GM12875 (cell line): ENCODE measurements around the gene B4GALT5.

Experiments used
- H3K4me3 ChIP-seq: one replicate; pipeline ENCODE4 v1.5.1; 2011; ENCODE audit warnings: low read depth, low read length, control low read depth
- CTCF ChIP-seq: IDR thresholded peaks from 2 replicates; pipeline ENCODE4 v1.5.1; 2011; ENCODE audit warnings: low read depth, mild to moderate bottlenecking, control low read depth, inconsistent platforms, low read length, moderate library complexity, borderline replicate concordance; ENCODE audit not compliant: insufficient read depth

B4GALT5 gene

GRCh38 chr20:49715466-49715865 lies 1.8 kb upstream of the B4GALT5 start:
- TF ChIP-seq CTCF: no peak
- no peak overlapping the region for H3K4me3 ChIP-seq

- TF ChIP-seq CTCF: no peak
- peak overlapping the region; percentile 76 for H3K4me3 ChIP-seq
Measured at GRCh38 chr20:49712996-49713752, 504 bp downstream of the B4GALT5 start.

- no peak for TF ChIP-seq CTCF
- peak overlapping the region; percentile 76 for H3K4me3 ChIP-seq
Measured at GRCh38 chr20:49712646-49712995, 1.1 kb downstream of the B4GALT5 start.

GRCh38 chr20:49712118-49712517 lies 1.6 kb downstream of the B4GALT5 start:
- no peak for TF ChIP-seq CTCF
- peak overlapping the region; percentile 76 for H3K4me3 ChIP-seq

GRCh38 chr20:49711667-49711987 lies 2.1 kb downstream of the B4GALT5 start:
- TF ChIP-seq CTCF: no peak
- no peak overlapping the region for H3K4me3 ChIP-seq

GRCh38 chr20:49710971-49711666 lies 2.6 kb downstream of the B4GALT5 start:
- TF ChIP-seq CTCF: no peak
- no peak overlapping the region for H3K4me3 ChIP-seq

GRCh38 chr20:49707118-49707517 lies 6.6 kb downstream of the B4GALT5 start:
- no peak overlapping the region for H3K4me3 ChIP-seq
- TF ChIP-seq CTCF: no peak
